D721Med (cell line): Measurements from ENCODE around the gene CNPY1.

Source experiments
- DNase-seq: peaks from one replicate; pipeline ENCODE4 v3.0.0; 2011; ENCODE audit warnings: low spot score; ENCODE audit not compliant: insufficient read length
- FAIRE-seq: peaks from 2 replicates; lab custom pipeline; 2011; peaks lifted over from hg19 to GRCh38; lab: Jason Lieb, UNC
- CTCF ChIP-seq: IDR thresholded peaks from 2 replicates; pipeline ENCODE4 v1.5.1; 2012; ENCODE audit warnings: mild to moderate bottlenecking, control low read depth; ENCODE audit not compliant: insufficient read depth; ENCODE audit errors: missing control alignments

CNPY1 gene

GRCh38 chr7:155550916-155551315, 4.6 kb upstream of the CNPY1 start:
- no peak for FAIRE-seq
- no peak for TF ChIP-seq CTCF
- DNase-seq: no peak

- FAIRE-seq: no peak
- DNase-seq: no peak
- TF ChIP-seq CTCF: no peak
Observed at GRCh38 chr7:155549226-155549625, 2.9 kb upstream of the CNPY1 start.

GRCh38 chr7:155547161-155547791, 917 bp upstream of the CNPY1 start:
- no peak for TF ChIP-seq CTCF
- DNase-seq: no peak
- no peak for FAIRE-seq

- TF ChIP-seq CTCF: no peak
- no peak for FAIRE-seq
- no peak for DNase-seq
Observed at GRCh38 chr7:155545348-155545747, 1.0 kb downstream of the CNPY1 start.

GRCh38 chr7:155544485-155544884, 1.9 kb downstream of the CNPY1 start:
- no peak for TF ChIP-seq CTCF
- DNase-seq: no peak
- no peak for FAIRE-seq

- no peak for DNase-seq
- no peak for FAIRE-seq
- TF ChIP-seq CTCF: no peak
Observed at GRCh38 chr7:155543926-155544325, 2.4 kb downstream of the CNPY1 start.

GRCh38 chr7:155543011-155543876, 3.1 kb downstream of the CNPY1 start:
- DNase-seq: no peak
- TF ChIP-seq CTCF: no peak
- FAIRE-seq: no peak
